Uterus (tissue), 4 donors: ENCODE measurements around the gene NEURL1B. TPM values are rescaled to one million over a fixed set of nuclear protein-coding genes. Genes with fewer than 3 reads are reported as not detected.

Experiments
- DNase-seq, 2 donors: peaks; one replicate each; pipeline ENCODE4 v3.0.0-alpha.2; 2019 to 2020
- H3K27ac ChIP-seq, 2 donors: fragments of 200-600 bp; sonication (generic); 1 replicate in 1 of 2; 2 replicates in 1 of 2; pipeline ENCODE4 v1.5.1; 2016 to 2018
- H3K27me3 ChIP-seq, 2 donors: fragments of 200-600 bp; sonication (generic); one replicate each; pipeline ENCODE4 v1.5.1; 2018 to 2019; ENCODE audit warnings: control low read depth in 1 of 2
- H3K36me3 ChIP-seq, 2 donors: fragments of 200-600 bp; sonication (generic); one replicate each; pipeline ENCODE4 v1.5.1; 2019; ENCODE audit warnings: control low read depth in 1 of 2
- H3K4me1 ChIP-seq, 2 donors: fragments of 200-600 bp; sonication (generic); one replicate each; pipeline ENCODE4 v1.5.1; 2018 to 2019; ENCODE audit warnings: control low read depth in 1 of 2
- H3K4me3 ChIP-seq, 2 donors: fragments of 200-600 bp; sonication (generic); 1 replicate in 1 of 2; 2 replicates in 1 of 2; pipeline ENCODE4 v1.5.1; 2018 to 2019; ENCODE audit warnings: mild to moderate bottlenecking in 1 of 2
- H3K9me3 ChIP-seq, 2 donors: fragments of 200-600 bp; sonication (generic); one replicate each; pipeline ENCODE4 v1.5.1; 2019; ENCODE audit warnings: control low read depth in 1 of 2
- CTCF ChIP-seq, 4 experiments: fragments of 200-600 bp in 2 of 4; fragments of 450-650 bp in 2 of 4; sonication (generic) in 2 of 4; IDR thresholded peaks; one replicate each; pipeline ENCODE4 v1.5.1; 2016 to 2019; ENCODE audit warnings: antibody characterized with exemption in 4 of 4, mild to moderate bottlenecking in 2 of 4, moderate library complexity in 1 of 4
- POLR2A ChIP-seq, 2 donors: fragments of 450-650 bp; IDR thresholded peaks; one replicate each; pipeline ENCODE4 v1.6.1; 2016; ENCODE audit warnings: antibody characterized with exemption in 2 of 2, mild to moderate bottlenecking in 1 of 2, moderate library complexity in 1 of 2
- intact Hi-C: fragments of 100-400 bp; cut with DNase I; formaldehyde crosslinking; loops from one replicate; pipeline ENCODE4 v1.15.1; 2023; ENCODE audit warnings: low total_unique reads
- total RNA-seq, 4 donors: library from RNA; depleted of rRNA in 3 of 4; stranded (reverse); fragments of >200 nt in 3 of 4; gene quantifications; one replicate each; pipeline versions ENCODE4 v1.1.0 to v1.2.4, GENCODE V29; 2014 to 2023
- donor health status: DM: yes; HTN: yes; CAD: no.

NEURL1B gene
- total RNA-seq, 4 donors from 2014 or later: 51.1 to 136 (median 74.1) TPM

DNA sequence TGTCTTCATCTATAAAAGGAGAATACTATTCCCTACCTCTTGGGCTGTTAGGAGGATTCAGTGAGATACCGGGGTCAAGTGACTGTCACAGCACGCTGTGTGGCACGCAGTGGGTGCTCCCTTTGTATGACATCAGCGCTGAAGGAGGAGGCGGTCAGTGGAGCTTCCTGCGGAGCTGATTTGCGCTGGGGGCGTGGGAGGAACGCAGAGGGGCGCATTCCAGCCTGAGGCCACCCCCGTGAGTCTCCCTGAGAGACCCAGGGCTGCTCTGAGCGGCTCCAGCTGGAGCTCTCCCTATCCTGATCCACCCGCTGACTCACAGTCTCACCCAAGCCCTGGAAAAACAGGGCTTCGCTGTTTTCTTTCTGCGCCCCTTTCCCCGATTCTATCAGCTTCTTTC is 24.3 kb upstream of the NEURL1B start:
- DNase-seq: peak; percentile 65 to 78
- TF ChIP-seq POLR2A (IDR thresholded peaks at IDR 0.05) (no peak), CTCF (IDR thresholded peaks at IDR 0.05) (no peak)
- intact Hi-C loops: no loop called here
- no peaks in the 10 kb centered on the region for H3K9me3 ChIP-seq
- H3K27ac ChIP-seq: peak overlapping the region; percentile 70 to 91
- H3K4me3 ChIP-seq: no peak overlapping the region
- peaks cover 0 to 6% of the 10 kb centered on the region in 2 donors for H3K4me1 ChIP-seq
- H3K36me3 ChIP-seq: no peaks in the 10 kb centered on the region
- H3K27me3 ChIP-seq: no peaks in the 10 kb centered on the region

DNA sequence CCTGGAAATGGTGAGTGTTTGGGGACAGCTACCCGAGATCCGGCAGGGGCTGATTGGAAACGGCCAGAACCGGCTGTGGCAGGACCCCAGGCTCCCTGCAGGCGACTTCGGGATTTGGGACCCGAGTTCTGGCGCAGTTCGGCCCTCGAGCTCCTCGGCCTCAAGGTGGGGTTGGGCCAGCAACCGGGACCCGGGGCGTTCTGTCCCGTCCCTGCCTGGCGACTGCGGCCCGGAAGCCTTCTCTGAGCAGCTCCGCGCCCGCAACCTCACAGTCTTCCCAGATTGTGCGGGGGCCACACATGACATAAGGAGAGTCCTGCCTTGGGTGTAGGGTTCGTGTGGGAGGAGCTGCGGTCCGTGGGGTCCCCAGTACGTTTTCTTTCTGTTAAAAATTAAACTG is 23.2 kb upstream of the NEURL1B start:
- peak overlapping the region; percentile 70 to 91 for H3K27ac ChIP-seq
- no peaks in the 10 kb centered on the region for H3K36me3 ChIP-seq
- intact Hi-C loops: no loop called here
- peaks cover 0 to 6% of the 10 kb centered on the region in 2 donors for H3K4me1 ChIP-seq
- H3K9me3 ChIP-seq: no peaks in the 10 kb centered on the region
- no peak overlapping the region for H3K4me3 ChIP-seq
- peak in 1 of 2 donors; percentile 16 for DNase-seq
- H3K27me3 ChIP-seq: no peaks in the 10 kb centered on the region
- TF ChIP-seq CTCF (IDR thresholded peaks at IDR 0.05) (no peak), POLR2A (IDR thresholded peaks at IDR 0.05) (no peak)

GRCh38 chr5:172618574-172619365 is 22.3 kb upstream of the NEURL1B start:
- H3K27me3 ChIP-seq: no peaks in the 10 kb centered on the region
- no peak overlapping the region for H3K27ac ChIP-seq
- H3K4me3 ChIP-seq: no peak overlapping the region
- no peaks in the 10 kb centered on the region for H3K36me3 ChIP-seq
- peaks cover 0 to 6% of the 10 kb centered on the region in 2 donors for H3K4me1 ChIP-seq
- DNase-seq: peak in 1 of 2 donors; percentile 9
- intact Hi-C loops: no loop called here
- H3K9me3 ChIP-seq: no peaks in the 10 kb centered on the region
- no peak for TF ChIP-seq POLR2A (IDR thresholded peaks at IDR 0.05)
- TF ChIP-seq CTCF (IDR thresholded peaks at IDR 0.05): no peak

DNA sequence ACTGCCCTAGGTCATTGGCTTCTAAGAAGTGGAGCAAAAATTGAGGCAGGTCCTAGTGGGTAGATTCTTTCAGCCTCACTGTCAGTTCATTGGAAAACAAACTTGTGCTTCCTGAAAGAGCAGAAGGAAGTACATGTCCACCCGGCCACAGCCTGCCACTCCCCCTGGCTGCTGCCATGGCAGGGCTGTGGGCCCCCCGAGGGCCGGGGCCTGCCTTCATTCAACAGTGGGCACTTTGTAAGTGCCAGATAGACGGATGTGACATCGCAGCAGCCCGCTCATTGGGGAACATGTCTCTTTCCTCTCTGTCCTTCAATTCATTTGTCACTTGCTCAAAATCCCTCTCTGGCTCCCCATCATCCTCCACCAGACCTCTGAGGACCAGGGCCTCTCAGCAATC is 20.6 kb upstream of the NEURL1B start:
- intact Hi-C loops: no loop called here
- H3K9me3 ChIP-seq: no peaks in the 10 kb centered on the region
- H3K27ac ChIP-seq: no peak overlapping the region
- no peaks in the 10 kb centered on the region for H3K27me3 ChIP-seq
- H3K4me1 ChIP-seq: peaks cover 0 to 6% of the 10 kb centered on the region in 2 donors
- TF ChIP-seq CTCF (IDR thresholded peaks at IDR 0.05) (no peak), POLR2A (IDR thresholded peaks at IDR 0.05) (no peak)
- no peak overlapping the region for H3K4me3 ChIP-seq
- peak in 1 of 2 donors; percentile 5 for DNase-seq
- H3K36me3 ChIP-seq: no peaks in the 10 kb centered on the region
